Esophagus squamous epithelium (tissue), 5 donors: ENCODE measurements around the gene ZNF490. TPM values are rescaled to one million over a fixed set of nuclear protein-coding genes. Genes with fewer than 3 reads are reported as not detected.
A peak's percentile ranks its signal among the peaks of the same experiment; 100 is the strongest.

Experiments
- DNase-seq: peaks from one replicate; lab custom pipeline; 2025; lab: John Stamatoyannopoulos, UW
- H3K27ac ChIP-seq, 4 donors: fragments of 200-600 bp; sonication (generic); one replicate each; pipeline ENCODE4 v1.5.1; 2016 to 2019; ENCODE audit warnings: mild to moderate bottlenecking in 1 of 4
- H3K27me3 ChIP-seq, 4 donors: fragments of 200-600 bp; sonication (generic); 1 replicate in 3 of 4; 2 replicates in 1 of 4; pipeline versions ENCODE4 v1.5.1 to v1.6.0; 2017 to 2021; ENCODE audit warnings: antibody characterized with exemption in 1 of 4
- H3K36me3 ChIP-seq, 3 donors: fragments of 200-600 bp; sonication (generic); one replicate each; pipeline ENCODE4 v1.5.1; 2016 to 2019
- H3K4me1 ChIP-seq, 3 donors: fragments of 200-600 bp; sonication (generic); one replicate each; pipeline ENCODE4 v1.5.1; 2017 to 2019
- H3K4me3 ChIP-seq, 4 donors: fragments of 200-600 bp; sonication (generic); 1 replicate in 3 of 4; 2 replicates in 1 of 4; pipeline ENCODE4 v1.5.1; 2016 to 2019; ENCODE audit warnings: mild to moderate bottlenecking in 2 of 4, moderate library complexity in 1 of 4
- H3K9me3 ChIP-seq, 3 donors: fragments of 200-600 bp; sonication (generic); one replicate each; pipeline ENCODE4 v1.5.1; 2016 to 2019
- POLR2A ChIP-seq, 4 donors: fragments of 450-650 bp; IDR thresholded peaks; one replicate each; pipeline ENCODE4 v1.6.1; 2017; ENCODE audit warnings: antibody characterized with exemption in 4 of 4, mild to moderate bottlenecking in 4 of 4, moderate library complexity in 3 of 4
- WGBS, 2 donors: methylation state at CpG; one replicate each; pipeline ENCODE4 v1.1.5; 2018; 5-methylcytosine and 5-hydroxymethylcytosine counted together
- intact Hi-C: fragments of 100-400 bp; cut with DNase I; formaldehyde crosslinking; loops from one replicate; pipeline ENCODE4 v1.15.0; 2022
- total RNA-seq, 4 donors: library from RNA; depleted of rRNA; stranded (reverse); fragments of >200 nt; gene quantifications; one replicate each; pipeline ENCODE4 v1.1.0, GENCODE V29; 2016
- TF ChIP-seq, protein P1 (sequence below), 6 experiments: fragments of 450-650 bp in 4 of 6; fragments of 200-600 bp in 2 of 6; sonication (generic) in 2 of 6; IDR thresholded peaks; one replicate each; pipeline ENCODE4 v1.5.1; 2016 to 2019; ENCODE audit warnings: antibody characterized with exemption in 6 of 6, mild to moderate bottlenecking in 4 of 6, moderate library complexity in 4 of 6
- donor health status: DM: yes; HTN: yes; CAD: no.

Gene ZNF490
- total RNA-seq, 4 donors from 2014 or later: 2.5 to 6.7 (median 4.2) TPM

DNA sequence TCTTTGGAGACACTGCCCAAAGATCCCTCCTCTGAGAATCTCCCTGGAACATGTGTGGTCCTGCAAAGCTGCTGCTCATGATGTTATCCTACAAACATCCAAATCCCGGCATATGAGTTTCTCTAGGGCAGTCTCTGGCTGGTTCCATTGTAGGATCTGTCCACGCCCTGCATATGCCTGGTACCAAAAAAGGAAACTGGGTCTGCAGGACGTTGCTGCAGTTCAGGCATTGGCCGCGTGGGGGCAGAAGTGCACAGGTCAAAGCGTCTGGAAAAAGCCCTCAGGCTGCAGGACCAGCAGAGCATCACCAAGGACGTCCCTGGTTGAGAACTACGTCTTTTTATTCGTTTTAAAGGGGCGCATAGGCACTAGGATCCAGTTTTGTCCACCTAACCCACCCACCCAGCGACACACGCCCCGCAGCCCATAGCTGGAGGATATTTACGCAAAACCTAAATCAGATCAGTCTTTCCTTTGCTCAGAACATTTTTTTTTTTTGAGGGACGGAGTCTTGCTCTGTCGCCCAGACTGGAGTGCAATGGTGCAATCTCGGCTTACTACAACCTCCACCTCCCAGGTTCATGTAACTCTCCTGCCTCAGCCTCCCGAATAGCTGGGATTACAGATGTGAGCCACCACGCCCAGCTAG, 46.5 kb downstream of the ZNF490 start:
- DNase-seq: peak; percentile 48
- Histone ChIP-seq H3K36me3 (no peaks in the 10 kb centered on the region), H3K27me3 (no peaks in the 10 kb centered on the region), H3K9me3 (no peaks in the 10 kb centered on the region), H3K4me3 (no peak overlapping the region), H3K4me1 (peaks cover 0 to 7% (median 0%) of the 10 kb centered on the region in 3 donors), H3K27ac (no peak overlapping the region)
- WGBS, 2 donors: 14 to 16% methylated on average over 12 to 16 of the region's 19 CpGs
- TF ChIP-seq, protein P1, sequence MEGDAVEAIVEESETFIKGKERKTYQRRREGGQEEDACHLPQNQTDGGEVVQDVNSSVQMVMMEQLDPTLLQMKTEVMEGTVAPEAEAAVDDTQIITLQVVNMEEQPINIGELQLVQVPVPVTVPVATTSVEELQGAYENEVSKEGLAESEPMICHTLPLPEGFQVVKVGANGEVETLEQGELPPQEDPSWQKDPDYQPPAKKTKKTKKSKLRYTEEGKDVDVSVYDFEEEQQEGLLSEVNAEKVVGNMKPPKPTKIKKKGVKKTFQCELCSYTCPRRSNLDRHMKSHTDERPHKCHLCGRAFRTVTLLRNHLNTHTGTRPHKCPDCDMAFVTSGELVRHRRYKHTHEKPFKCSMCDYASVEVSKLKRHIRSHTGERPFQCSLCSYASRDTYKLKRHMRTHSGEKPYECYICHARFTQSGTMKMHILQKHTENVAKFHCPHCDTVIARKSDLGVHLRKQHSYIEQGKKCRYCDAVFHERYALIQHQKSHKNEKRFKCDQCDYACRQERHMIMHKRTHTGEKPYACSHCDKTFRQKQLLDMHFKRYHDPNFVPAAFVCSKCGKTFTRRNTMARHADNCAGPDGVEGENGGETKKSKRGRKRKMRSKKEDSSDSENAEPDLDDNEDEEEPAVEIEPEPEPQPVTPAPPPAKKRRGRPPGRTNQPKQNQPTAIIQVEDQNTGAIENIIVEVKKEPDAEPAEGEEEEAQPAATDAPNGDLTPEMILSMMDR (IDR thresholded peaks at IDR 0.05): peak; percentile 77 to 96 (median 94)
- no peak for TF ChIP-seq POLR2A (IDR thresholded peaks at IDR 0.05)
- intact Hi-C loops: loop anchor here (5.0 kb wide), 1 partner anchor 108 kb away; no protein-coding TSS in a partner anchor

DNA sequence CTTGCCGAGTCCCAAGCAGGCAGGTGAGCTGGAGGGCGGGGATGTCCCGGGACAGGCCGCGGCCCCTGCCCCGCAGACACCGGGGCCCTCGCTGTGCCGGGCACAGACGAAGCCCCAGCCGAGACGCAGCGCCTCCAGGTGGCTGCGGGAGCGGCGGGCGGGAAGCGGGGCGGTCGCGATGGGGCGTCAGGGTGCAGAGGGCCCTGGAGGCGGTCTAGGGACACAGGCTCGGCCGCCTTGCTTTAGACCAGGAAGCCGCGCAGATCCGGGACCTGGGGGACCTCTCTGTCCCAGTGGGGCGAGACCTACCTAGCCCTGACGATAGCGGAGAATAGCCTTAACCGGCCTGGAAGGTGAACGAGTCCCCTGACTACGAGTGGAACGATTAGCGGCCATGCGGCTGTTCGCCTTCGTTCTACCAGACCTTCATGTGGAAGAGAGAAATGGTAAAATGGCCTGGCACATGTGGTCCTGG, 55.1 kb downstream of the ZNF490 start:
- H3K36me3 ChIP-seq: no peaks in the 10 kb centered on the region
- H3K4me3 ChIP-seq: no peak overlapping the region
- intact Hi-C loops: no loop called here
- whole genome bisulfite sequencing, 2 donors: 57 to 79% methylated on average over 23 to 24 of the region's 39 CpGs
- H3K27ac ChIP-seq: no peak overlapping the region
- no peak for DNase-seq
- TF ChIP-seq, protein P1 (IDR thresholded peaks at IDR 0.05): no peak
- no peak for TF ChIP-seq POLR2A (IDR thresholded peaks at IDR 0.05)
- no peaks in the 10 kb centered on the region for H3K9me3 ChIP-seq
- peaks cover 0 to 3% (median 0%) of the 10 kb centered on the region in 4 donors for H3K27me3 ChIP-seq
- peaks cover 0 to 15% (median 6%) of the 10 kb centered on the region in 3 donors for H3K4me1 ChIP-seq

DNA sequence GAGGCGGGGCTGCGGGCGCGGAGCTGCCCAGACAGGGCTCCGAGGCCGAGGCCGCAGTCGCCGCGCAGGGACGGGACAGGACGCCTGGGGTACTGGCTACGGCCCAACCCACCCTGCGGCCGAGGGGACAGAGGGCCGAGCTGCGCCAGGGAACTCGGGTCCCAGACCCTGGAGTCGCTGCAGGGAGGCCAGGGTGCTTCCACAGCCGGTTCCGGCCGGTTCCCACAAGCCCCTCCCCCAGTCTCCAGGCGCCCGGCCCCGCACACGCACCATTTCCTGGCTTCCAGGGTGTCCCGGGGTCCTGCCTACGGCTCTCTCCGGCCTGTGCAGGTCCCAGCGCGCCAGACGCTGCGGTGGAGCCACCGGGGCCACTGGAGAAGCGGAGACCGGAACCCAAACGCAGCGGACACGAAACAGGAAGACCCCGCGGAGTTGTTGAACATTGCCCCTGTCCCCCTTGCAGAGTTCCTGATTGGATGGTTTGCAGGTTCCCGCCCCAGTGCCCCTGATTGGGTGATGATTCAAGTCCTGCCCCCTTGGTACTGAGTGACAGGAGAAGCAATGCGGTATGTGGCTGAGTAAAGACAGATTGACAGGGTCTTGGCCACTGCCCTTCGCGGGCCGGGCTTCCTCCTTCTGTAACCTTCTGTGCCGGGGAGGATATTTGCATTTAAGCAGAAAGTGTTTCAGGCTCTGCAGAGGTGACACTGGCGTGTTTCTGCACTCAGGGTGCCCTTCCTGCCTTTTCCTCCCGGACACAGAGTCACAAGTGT, 59.4 kb downstream of the ZNF490 start, which contains the start of gene ZNF564:
ZNF564 (minus strand) TSS at position 423 of the 773 bp plus-strand sequence; CDS start at position 273, 150 bp downstream.
- peak within 1 kb of the TSS; percentile 94 to 99 (median 96) for H3K27ac ChIP-seq
- WGBS, 2 donors: 0% methylated on average over 3 of the region's 49 CpGs; no CpG with 5 or more reads in 1 of the 2 donors
- H3K27me3 ChIP-seq: peaks cover 0 to 3% (median 0%) of the 10 kb centered on the region in 4 donors
- peak; percentile 96 for DNase-seq
- H3K4me1 ChIP-seq: peaks cover 6 to 42% (median 22%) of the 10 kb centered on the region in 3 donors
- no peaks in the 10 kb centered on the region for H3K9me3 ChIP-seq
- H3K36me3 ChIP-seq: peaks cover 0 to 8% (median 6%) of the 10 kb centered on the region in 3 donors
- intact Hi-C loops: no loop called here
- peak within 1 kb of the TSS; percentile 70 to 93 (median 88) for H3K4me3 ChIP-seq
- TF ChIP-seq, protein P1 (IDR thresholded peaks at IDR 0.05): no peak
- peak in 3 of 4 donors; percentile 23 to 76 (median 64) for TF ChIP-seq POLR2A (IDR thresholded peaks at IDR 0.05)

DNA sequence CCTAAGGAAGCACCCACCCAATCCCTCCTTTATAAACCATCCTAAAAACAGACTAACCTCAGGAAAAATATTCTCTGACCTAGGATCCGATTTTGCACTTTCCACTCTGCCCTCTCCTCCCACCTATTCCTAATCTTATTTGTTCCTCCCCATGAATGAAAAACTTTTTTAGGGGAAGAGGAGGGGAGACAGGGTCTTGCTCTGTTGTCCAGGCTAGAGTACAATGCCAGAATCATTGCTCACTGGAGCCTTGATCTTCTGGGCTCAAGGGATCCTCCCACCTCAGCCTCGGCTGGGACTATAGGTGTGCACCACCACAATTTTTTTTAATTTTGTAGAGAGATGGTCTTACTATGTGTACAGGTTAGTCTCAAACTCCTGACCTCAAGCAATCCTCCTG, 63.7 kb downstream of the ZNF490 start:
- intact Hi-C loops: no loop called here
- Histone ChIP-seq H3K36me3 (peaks cover 0 to 34% (median 6%) of the 10 kb centered on the region in 3 donors), H3K27me3 (no peaks in the 10 kb centered on the region), H3K27ac (no peak overlapping the region), H3K9me3 (peaks cover 0 to 5% (median 0%) of the 10 kb centered on the region in 3 donors), H3K4me1 (peaks cover 10 to 58% (median 20%) of the 10 kb centered on the region in 3 donors), H3K4me3 (no peak overlapping the region)
- TF ChIP-seq, protein P1 (IDR thresholded peaks at IDR 0.05): no peak
- no peak for TF ChIP-seq POLR2A (IDR thresholded peaks at IDR 0.05)
- DNase-seq: no peak
- 85 to 93% methylated on average over 2 of the region's 2 CpGs for WGBS, 2 donors
